NCI-H69 (cell line): ENCODE measurements around the gene ISCU.

Experiments used
- DNase-seq: peaks from one replicate; lab custom pipeline; 2025; lab: John Stamatoyannopoulos, UW

The ISCU gene

DNA sequence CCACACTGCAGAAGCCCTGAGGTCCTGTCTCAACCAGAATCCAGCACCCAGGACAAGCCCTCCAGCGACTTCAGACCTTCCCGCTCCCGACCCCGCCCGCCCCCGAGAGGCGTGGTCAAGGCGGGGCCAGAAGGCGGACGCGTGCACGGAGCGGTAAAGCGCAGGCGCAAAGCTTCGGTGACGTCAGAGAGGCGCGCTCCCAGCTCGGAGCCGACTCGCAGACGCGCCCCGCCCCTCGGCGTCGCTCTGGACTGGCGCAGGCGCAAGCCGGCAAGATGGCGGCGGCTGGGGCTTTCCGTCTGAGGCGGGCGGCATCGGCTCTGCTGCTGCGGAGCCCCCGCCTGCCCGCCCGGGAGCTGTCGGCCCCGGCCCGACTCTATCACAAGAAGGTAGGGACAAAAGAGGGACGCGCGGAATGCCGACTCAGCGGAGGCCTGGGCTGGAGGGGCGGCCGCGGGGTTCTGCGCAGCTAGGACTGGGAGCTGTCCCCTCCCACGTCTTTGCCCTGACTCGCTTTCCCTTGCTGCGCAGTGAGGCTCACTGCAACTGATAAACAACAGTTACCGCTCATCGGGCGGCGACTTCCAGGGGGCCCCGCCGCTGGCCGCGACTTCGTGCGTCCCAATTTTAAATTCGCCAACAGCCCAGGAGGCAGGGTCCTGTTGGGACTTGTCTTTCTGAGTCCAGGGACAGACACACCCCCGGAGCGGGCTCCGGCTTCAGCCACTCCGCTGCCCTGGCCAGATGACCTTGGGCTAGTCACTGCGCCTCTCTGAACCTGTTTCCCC, at the start of gene ISCU:
Gene ISCU (plus strand): TSS at position 249 of the 788 bp plus-strand sequence. CDS start 27 bp downstream, at position 276.
- peak; percentile 99 for DNase-seq

DNA sequence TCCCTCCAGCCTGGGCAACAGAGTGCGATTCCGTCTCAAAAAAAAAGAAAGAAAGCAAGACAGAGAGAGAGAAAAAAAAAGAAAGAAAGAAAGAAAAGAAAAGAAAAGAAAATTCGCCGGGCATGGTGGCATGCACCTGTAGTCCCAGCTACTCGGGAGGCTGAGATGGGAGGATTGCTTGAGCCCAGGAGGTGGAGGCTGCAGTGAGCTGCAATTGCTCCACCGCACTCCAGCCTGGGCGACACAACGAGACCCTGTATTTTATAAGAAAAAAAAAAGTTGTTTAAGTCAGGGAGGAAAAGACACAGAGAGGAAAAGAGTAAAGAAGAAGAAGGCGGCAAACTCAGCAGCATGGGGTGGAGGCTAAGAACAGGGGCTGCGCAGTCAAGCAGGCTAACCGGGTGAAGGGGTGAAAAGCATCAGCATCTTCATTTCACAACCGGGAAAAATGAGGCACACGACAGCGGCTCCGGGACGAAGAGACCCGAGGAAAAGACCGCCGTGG, 47.9 kb upstream of the ISCU start:
- DNase-seq = no peak

GRCh38 chr12:108514973-108515814, 47.2 kb upstream of the ISCU start, which contains the start of gene FICD:
Gene FICD, plus strand, starts transcription at chr12:108515277. Its CDS starts 1,696 bp downstream, at chr12:108516973.
- peak; percentile 100 for DNase-seq

DNA sequence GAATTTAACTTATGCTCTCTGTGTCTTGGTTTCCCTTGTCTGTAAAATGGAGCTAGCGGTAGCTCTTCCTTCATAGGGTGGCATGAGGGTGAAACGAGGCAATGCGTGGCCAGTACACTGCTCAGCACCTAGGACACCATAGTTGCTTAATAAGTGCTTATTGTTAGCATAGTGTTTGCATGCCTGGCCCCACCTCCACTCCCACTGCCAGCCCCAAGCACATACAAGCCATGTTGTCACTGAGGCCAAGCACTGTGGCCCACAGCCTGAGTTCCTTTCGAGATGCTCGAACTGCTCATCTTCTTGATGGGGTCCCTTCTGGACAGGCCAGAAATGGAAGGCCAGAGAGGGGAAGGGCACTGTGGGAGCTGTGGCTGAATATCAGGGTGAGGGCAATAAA, 46.5 kb upstream of the ISCU start:
- peak; percentile 56 for DNase-seq

- DNase-seq = peak; percentile 36
Observed at GRCh38 chr12:108516511-108517275, 45.7 kb upstream of the ISCU start.

GRCh38 chr12:108517288-108518100, 44.9 kb upstream of the ISCU start:
- no peak for DNase-seq

- DNase-seq = no peak
Observed at GRCh38 chr12:108518101-108518715, 44.2 kb upstream of the ISCU start.

GRCh38 chr12:108518716-108519496, 43.5 kb upstream of the ISCU start:
- no peak for DNase-seq

DNA sequence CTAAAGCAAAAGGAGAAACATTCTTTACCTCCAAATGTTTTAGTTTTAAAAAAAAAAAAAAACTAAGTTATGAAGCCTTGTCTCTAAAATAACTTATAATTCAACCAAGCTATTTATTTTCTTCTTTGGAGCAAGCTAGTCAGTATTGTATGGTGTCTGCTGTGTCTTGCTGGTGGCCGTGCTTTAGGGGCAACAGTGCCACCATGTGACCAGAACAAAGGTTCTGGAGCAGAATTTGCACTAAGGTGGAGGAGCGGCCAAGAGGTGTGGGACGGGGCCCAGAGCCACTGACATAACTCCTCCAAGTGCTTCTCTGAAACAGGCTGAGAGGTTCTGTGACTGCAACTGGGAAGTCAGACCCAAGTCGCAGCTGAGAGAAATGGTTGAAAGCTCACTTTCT, 42.8 kb upstream of the ISCU start:
- no peak for DNase-seq

DNA sequence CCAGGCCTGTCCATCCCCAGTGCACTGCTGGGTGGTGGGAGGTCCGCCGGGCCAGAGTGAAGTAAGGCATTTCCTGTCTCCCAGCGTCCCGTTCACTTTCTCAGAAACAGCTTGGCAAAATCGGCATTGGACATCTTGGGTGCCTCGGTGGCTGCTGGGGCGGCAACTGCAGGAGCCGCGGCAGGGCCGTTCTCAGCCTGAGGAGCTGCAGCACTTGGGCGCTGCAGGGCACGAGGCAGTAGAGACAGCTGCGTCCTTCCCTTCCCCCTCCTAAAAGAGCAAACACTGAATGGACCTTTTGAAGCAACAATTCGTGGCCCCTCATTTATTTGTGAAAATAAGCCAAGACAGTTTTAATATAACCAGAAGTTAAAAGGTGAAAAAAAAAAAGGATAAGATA, 39.0 kb upstream of the ISCU start:
- no peak for DNase-seq

DNA sequence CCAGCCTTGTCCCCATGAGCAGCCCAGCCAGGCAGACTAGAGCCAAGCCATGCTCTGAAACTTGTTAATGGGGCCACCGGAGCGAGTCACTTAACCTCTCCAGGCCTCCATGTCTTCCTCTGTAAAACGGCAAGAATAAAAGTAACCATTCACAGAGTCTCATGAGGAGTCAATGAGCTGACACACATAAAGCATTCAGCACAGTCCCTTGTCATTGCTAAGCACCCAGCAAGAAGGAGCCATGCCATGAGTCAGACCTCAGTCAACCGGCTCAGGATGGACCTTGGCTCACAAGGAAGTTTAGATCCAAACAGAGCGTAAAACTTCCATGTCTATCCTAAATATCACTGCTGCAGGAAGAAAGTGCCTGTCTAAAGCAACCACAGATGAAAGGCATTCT, 36.7 kb upstream of the ISCU start:
- no peak for DNase-seq

GRCh38 chr12:108526482-108527165, 35.8 kb upstream of the ISCU start:
- DNase-seq = no peak

DNA sequence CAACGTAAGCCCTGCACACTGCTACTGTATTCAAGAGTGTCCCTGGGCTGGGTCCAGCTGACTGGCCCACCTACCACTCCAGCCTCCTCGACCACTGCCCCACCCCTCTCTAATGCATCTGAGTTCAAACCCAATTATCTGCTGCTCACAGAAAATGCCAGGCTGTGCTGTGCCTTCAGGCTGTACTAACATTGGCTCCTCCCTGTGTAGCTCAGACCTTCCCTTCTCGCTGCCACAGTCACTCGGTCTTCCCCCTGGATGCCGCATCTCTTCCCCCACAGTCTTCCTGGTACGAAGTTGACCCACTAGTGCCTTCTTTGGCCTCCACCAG, 35.3 kb upstream of the ISCU start:
- no peak for DNase-seq

GRCh38 chr12:108530161-108530560, 32.2 kb upstream of the ISCU start:
- DNase-seq = no peak

DNA sequence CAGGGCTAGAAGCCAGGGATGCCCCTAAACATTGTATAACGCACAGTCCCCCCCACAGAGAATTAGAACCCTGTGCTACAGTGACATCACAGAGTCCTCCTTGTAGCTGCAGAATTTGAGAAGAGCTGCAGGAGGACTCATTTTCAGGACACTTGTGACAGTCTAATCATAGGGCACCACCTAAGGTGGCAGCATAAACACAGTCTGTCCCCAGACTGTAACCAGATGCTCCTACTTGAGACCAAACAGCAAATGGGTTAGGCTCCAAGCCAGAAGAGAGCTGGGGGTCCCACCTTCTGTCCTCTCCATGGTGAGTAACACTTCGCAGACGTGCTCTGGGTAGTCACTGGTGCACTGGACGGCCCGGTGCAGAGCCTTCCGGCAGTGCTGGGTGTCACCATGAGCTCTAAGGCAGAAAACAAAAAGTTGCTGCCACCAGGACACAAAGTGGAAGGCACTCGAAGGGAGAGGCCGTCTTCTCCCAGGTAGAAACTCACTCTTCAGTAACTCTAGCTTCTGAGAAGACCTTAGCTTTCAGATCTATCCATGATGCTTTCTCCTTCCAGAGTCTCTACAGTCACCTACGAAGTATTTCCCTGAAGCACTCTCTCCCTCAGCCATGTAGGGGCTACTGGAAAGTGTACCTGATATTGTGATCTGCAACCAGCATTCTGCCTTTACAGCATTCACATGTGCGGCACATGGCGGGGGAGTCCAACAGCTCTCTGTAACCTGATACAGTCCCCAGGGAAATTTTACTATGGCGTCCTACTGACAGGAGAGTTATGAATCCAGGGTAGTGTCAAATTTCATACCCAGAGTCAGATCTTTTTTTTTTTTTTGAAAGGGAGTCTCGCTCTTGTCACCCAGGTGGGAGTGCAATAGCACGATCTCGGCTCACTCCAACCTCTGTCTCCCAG, 30.2 kb upstream of the ISCU start:
- DNase-seq = peak; percentile 84

GRCh38 chr12:108538146-108538545, 24.2 kb upstream of the ISCU start:
- DNase-seq = no peak

GRCh38 chr12:108538616-108539195, 23.7 kb upstream of the ISCU start:
- DNase-seq = no peak

GRCh38 chr12:108542320-108542719, 20.1 kb upstream of the ISCU start:
- no peak for DNase-seq
